PC-3 (cell line): Measurements from ENCODE around the gene TSPAN4. TPM values are rescaled to one million over a fixed set of nuclear protein-coding genes. Genes with fewer than 3 reads are reported as not detected.
A peak's percentile ranks its signal among the peaks of the same experiment; 100 is the strongest.

Experiments used
- ATAC-seq: fragments of 200-7000 bp; cut with Tn5 transposase; 2 replicates; pipeline ENCODE4 v1.9.1; 2020; ENCODE audit warnings: mild to moderate bottlenecking, moderate library complexity
- BruUV-seq: library from RNA; stranded (reverse); fragments of 400-500 nt; replicated peaks from 2 replicates; lab custom pipeline; 2021; lab: Mats Ljungman, UMichigan
- CTCF ChIA-PET: fragments of 300-600 bp; sonication (Branson Sonifier 250); formaldehyde crosslinking; loops from one replicate; lab custom pipeline; 2022; ENCODE audit warnings: antibody characterized with exemption; lab: Charles Lee
- POLR2A ChIA-PET: fragments of 300-600 bp; sonication (Branson Sonifier 250); formaldehyde crosslinking; loops from one replicate; lab custom pipeline; 2022; ENCODE audit warnings: antibody characterized with exemption; ENCODE audit not compliant: unreplicated experiment; lab: Charles Lee
- DNase-seq: peaks from one replicate; pipeline ENCODE4 v3.0.0-alpha.2; 2015
- H2AFZ ChIP-seq: fragments of 300-600 bp; sonication (generic); 2 replicates; pipeline ENCODE4 v1.6.0; 2016; ENCODE audit warnings: antibody characterized with exemption, low read length
- H3F3A ChIP-seq: fragments of 300-600 bp; sonication (generic); one replicate; pipeline ENCODE4 v1.6.0; 2017; ENCODE audit warnings: antibody characterized with exemption, low read length, control low read depth, mild to moderate bottlenecking; ENCODE audit not compliant: unreplicated experiment
- H3K27ac ChIP-seq: fragments of 300-600 bp; sonication (generic); 2 replicates; pipeline ENCODE4 v1.5.1; 2016; ENCODE audit warnings: mild to moderate bottlenecking, low read length
- H3K27me3 ChIP-seq: fragments of 300-600 bp; sonication (generic); 2 replicates; pipeline ENCODE4 v1.6.1; 2016; ENCODE audit warnings: low read length, mixed read lengths
- H3K36me3 ChIP-seq: fragments of 300-600 bp; sonication (generic); 2 replicates; pipeline ENCODE4 v1.6.1; 2016; ENCODE audit warnings: low read depth, mixed run types, low read length, mixed read lengths
- H3K4me1 ChIP-seq: fragments of 300-600 bp; sonication (generic); 2 replicates; pipeline ENCODE4 v1.5.1; 2016; ENCODE audit warnings: low read length; ENCODE audit not compliant: insufficient read depth
- H3K4me2 ChIP-seq: fragments of 300-600 bp; sonication (generic); 2 replicates; pipeline ENCODE4 v1.6.0; 2016; ENCODE audit warnings: low read length
- H3K4me3 ChIP-seq: fragments of 300-600 bp; sonication (generic); 2 replicates; pipeline ENCODE4 v1.5.1; 2016; ENCODE audit warnings: mild to moderate bottlenecking, low read length, mixed read lengths
- H3K79me2 ChIP-seq: fragments of 300-600 bp; sonication (generic); 2 replicates; pipeline ENCODE4 v1.6.1; 2017; ENCODE audit warnings: low read length, mixed read lengths
- H3K9ac ChIP-seq: fragments of 300-600 bp; sonication (generic); 2 replicates; pipeline ENCODE4 v1.6.0; 2016; ENCODE audit warnings: mild to moderate bottlenecking, low read length
- H3K9me2 ChIP-seq: fragments of 300-600 bp; sonication (generic); replicated peaks from 2 replicates; pipeline ENCODE4 v1.6.1; 2016; ENCODE audit warnings: mixed run types, low read length, mixed read lengths
- H3K9me3 ChIP-seq: fragments of 300-600 bp; sonication (generic); 2 replicates; pipeline ENCODE4 v1.6.1; 2016; ENCODE audit warnings: low read length, mixed read lengths
- H4K20me1 ChIP-seq: fragments of 300-600 bp; sonication (generic); 2 replicates; pipeline ENCODE4 v1.6.1; 2016; ENCODE audit warnings: low read length, mixed read lengths
- EZH2 ChIP-seq: fragments of 300-600 bp; sonication (generic); IDR thresholded peaks from one replicate; pipeline ENCODE4 v1.6.1; 2017; ENCODE audit warnings: antibody characterized with exemption, mild to moderate bottlenecking, low read length; ENCODE audit not compliant: unreplicated experiment
- EZH2phosphoT487 ChIP-seq: fragments of 300-600 bp; sonication (generic); IDR thresholded peaks from 2 replicates; pipeline ENCODE4 v1.6.1; 2018; ENCODE audit warnings: mild to moderate bottlenecking, antibody characterized with exemption, low read length, borderline replicate concordance
- intact Hi-C: fragments of 100-400 bp; cut with micrococcal nuclease; formaldehyde crosslinking; loops from 2 replicates; pipeline ENCODE4 v1.9.0; 2023
- total RNA-seq: library from RNA; depleted of rRNA; stranded (reverse); fragments of >200 nt; gene quantifications from 2 replicates; pipeline ENCODE4 v1.2.3, GENCODE V29; 2014
- TF ChIP-seq, protein P1 (sequence below): fragments of 300-600 bp; sonication (generic); conservative IDR thresholded peaks from 2 replicates; pipeline ENCODE4 v1.5.1; 2017; ENCODE audit warnings: antibody characterized with exemption, low read depth, mild to moderate bottlenecking, low read length

The TSPAN4 gene
- total RNA-seq, 1 experiment from 2014 or later, result 121 TPM

- Histone ChIP-seq H3K4me1 (peaks cover 33% of the 10 kb centered on the region), H3K4me3 (peak overlapping the region; percentile 89), H3K9ac (peak overlapping the region; percentile 67), H3K27me3 (no peaks in the 10 kb centered on the region), H4K20me1 (peaks cover 13% of the 10 kb centered on the region; the same call in 1 of the 2 replicates), H3K4me2 (peak overlapping the region; percentile 100), H2AFZ (peak overlapping the region; percentile 42; the same call in 1 of the 2 replicates), H3K27ac (peak overlapping the region; percentile 57; the same call in 1 of the 2 replicates), H3K36me3 (no peaks in the 10 kb centered on the region), H3F3A (no peaks in the 10 kb centered on the region), H3K9me3 (no peaks in the 10 kb centered on the region), H3K79me2 (peaks cover 25% of the 10 kb centered on the region), H3K9me2 (no peaks in the 10 kb centered on the region)
- ChIA-PET CTCF (interaction anchor here (1.9 kb wide), 1 partner anchor 12 kb away, joined by 18 read pairs; the partner anchor contains the start of gene CD151), POLR2A (interaction anchor here (1.0 to 2.1 kb wide), 3 partner anchors 12 to 24 kb away, joined by 3 to 16 read pairs (median 12); partner anchors contain the start of gene CD151)
- intact Hi-C loops, result loop anchor here (2.0 kb wide), 1 partner anchor 23 kb away; no protein-coding TSS in a partner anchor
- BruUV-seq, result TSS peak; percentile 66
- TF ChIP-seq, protein P1, sequence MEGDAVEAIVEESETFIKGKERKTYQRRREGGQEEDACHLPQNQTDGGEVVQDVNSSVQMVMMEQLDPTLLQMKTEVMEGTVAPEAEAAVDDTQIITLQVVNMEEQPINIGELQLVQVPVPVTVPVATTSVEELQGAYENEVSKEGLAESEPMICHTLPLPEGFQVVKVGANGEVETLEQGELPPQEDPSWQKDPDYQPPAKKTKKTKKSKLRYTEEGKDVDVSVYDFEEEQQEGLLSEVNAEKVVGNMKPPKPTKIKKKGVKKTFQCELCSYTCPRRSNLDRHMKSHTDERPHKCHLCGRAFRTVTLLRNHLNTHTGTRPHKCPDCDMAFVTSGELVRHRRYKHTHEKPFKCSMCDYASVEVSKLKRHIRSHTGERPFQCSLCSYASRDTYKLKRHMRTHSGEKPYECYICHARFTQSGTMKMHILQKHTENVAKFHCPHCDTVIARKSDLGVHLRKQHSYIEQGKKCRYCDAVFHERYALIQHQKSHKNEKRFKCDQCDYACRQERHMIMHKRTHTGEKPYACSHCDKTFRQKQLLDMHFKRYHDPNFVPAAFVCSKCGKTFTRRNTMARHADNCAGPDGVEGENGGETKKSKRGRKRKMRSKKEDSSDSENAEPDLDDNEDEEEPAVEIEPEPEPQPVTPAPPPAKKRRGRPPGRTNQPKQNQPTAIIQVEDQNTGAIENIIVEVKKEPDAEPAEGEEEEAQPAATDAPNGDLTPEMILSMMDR, result no peak
- no peak for TF ChIP-seq EZH2
- no peak for TF ChIP-seq EZH2phosphoT487
- peak; percentile 48 for ATAC-seq
- peak; percentile 88 for DNase-seq
Measured at GRCh38 chr11:819943-820649, 22.6 kb upstream of the TSPAN4 start.

DNA sequence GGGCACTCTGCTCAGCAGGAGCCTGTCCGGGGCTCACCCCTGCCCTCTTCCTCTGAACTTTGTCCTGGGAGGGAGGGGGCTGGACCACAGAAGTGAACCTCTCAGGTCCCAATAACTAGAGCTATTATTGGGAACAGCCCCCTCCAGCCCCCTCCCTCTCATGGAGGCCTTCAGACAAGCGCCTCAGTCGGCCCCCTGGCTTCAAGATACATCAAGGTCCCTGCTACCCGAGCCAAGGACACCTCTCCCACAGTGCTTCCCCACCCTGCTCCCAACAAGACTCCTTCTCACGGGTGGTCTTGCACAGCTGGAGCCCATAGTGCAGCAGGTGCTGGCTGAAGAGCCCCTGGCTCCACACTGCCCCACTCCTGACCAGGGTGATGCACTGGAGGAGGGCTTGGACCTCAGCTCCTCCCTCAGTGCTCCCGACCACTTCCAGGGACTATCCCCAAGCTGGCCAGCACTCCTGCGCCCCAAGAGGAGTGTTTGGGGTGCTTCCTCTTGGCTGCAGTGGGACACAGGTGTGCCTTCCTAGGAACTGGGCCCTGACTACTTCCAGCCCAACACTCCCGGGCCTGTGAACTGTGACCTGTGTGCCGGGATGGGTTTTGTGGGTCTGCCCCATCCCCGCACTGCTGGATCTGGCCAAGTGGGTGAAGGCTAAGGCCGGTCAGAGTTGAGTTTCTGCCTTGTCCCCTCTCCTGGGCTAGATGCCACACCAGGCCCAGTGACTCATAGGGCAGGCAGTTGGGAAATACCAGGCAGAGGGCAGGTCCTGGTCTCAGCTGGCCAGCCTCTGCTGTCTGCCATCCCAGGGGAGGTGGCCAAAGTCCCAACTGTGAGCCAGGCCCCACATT is 21.8 kb upstream of the TSPAN4 start:
- H3K4me2 ChIP-seq, result peak overlapping the region; percentile 100
- H3K79me2 ChIP-seq, result peaks cover 25% of the 10 kb centered on the region
- intact Hi-C loops, result loop anchor here (2.0 kb wide), 1 partner anchor 24 kb away; no protein-coding TSS in a partner anchor
- ATAC-seq (peak; percentile 45), DNase-seq (peak; percentile 84)
- CTCF ChIA-PET, result interaction anchor here (1.9 kb wide), 1 partner anchor 12 kb away, joined by 18 read pairs; the partner anchor contains the start of gene CD151
- BruUV-seq, result TSS peak; percentile 67
- H3K27ac ChIP-seq, result peak overlapping the region; percentile 57
- no peaks in the 10 kb centered on the region for H3F3A ChIP-seq
- peak overlapping the region; percentile 67 for H3K9ac ChIP-seq
- peak overlapping the region; percentile 89 for H3K4me3 ChIP-seq
- no peaks in the 10 kb centered on the region for H3K27me3 ChIP-seq
- H3K36me3 ChIP-seq, result no peaks in the 10 kb centered on the region
- peaks cover 13% of the 10 kb centered on the region; the same call in 1 of the 2 replicates for H4K20me1 ChIP-seq
- TF ChIP-seq, protein P1, result no peak
- no peak for TF ChIP-seq EZH2
- no peak for TF ChIP-seq EZH2phosphoT487
- POLR2A ChIA-PET, result interaction anchor here (1.0 to 2.1 kb wide), 3 partner anchors 11 to 14 kb away, joined by 4 to 16 read pairs (median 12); partner anchors contain the start of gene CD151
- H3K9me3 ChIP-seq, result no peaks in the 10 kb centered on the region
- H2AFZ ChIP-seq, result no peak overlapping the region
- H3K4me1 ChIP-seq, result peaks cover 41% of the 10 kb centered on the region
- H3K9me2 ChIP-seq, result no peaks in the 10 kb centered on the region
